GM12892 (cell line): ENCODE data around the gene PLEKHD1.

Experiments
- POLR2AphosphoS5 ChIP-seq: IDR thresholded peaks from 2 replicates; pipeline ENCODE4 v1.6.1; 2011; ENCODE audit warnings: low read depth, low read length, control low read depth
- TAF1 ChIP-seq: IDR thresholded peaks from 2 replicates; pipeline ENCODE4 v1.6.1; 2011; ENCODE audit warnings: low read depth, mild to moderate bottlenecking, control low read depth, low read length, borderline replicate concordance

DNA sequence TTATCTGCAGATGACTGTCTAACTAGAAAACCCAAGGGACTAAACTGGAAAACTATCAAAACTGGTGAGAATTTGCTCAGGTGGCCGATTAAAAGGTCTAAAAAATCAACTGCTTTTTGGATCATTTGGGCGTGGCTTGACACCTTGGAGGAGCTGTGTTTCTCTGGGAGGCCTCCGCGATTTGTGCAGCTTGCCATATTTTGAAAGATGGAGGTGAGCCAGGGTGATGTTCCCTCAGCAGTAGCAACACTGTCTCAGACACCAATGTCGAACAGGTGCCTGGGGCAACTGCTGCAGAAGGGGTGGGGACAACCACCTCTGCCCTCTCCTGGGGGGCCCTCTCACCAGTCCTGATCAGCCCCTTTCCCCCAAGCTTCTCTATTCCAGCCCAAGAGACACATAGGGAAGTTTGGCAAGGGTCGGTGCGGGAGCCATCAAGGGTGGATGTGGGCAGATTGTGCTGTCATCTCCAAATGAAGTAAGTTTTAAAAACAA, 86.4 kb downstream of the PLEKHD1 start:
- TF ChIP-seq POLR2AphosphoS5 (no peak), TAF1 (no peak)
